Measurements from ENCODE around the gene TIMMDC1.
"Not testable (repeated sequence)": the region's sequence is repeated elsewhere in the genome, so short reads cannot be mapped to it uniquely, and the experiment has no call there.

The TIMMDC1 gene

GRCh38 chr3:119529883-119530282, 31.5 kb downstream of the TIMMDC1 start:
- no peaks in the 10 kb centered on the region for H3K4me1 Mint-ChIP-seq
- no peak for DNase-seq
- no peaks in the 10 kb centered on the region for H3K9me3 Mint-ChIP-seq
- no peak overlapping the region for H3K4me3 Mint-ChIP-seq
- peaks cover 58% of the 10 kb centered on the region for H3K36me3 Mint-ChIP-seq
- CTCF ChIA-PET, result no interaction called here
- no peak overlapping the region for H3K27ac Mint-ChIP-seq
- H3K27me3 Mint-ChIP-seq, result no peaks in the 10 kb centered on the region

GRCh38 chr3:119530456-119530855, 32.1 kb downstream of the TIMMDC1 start:
- CTCF ChIA-PET, result no interaction called here
- no peak overlapping the region for H3K27ac Mint-ChIP-seq
- no peaks in the 10 kb centered on the region for H3K4me1 Mint-ChIP-seq
- DNase-seq, result no peak
- H3K9me3 Mint-ChIP-seq, result no peaks in the 10 kb centered on the region
- H3K4me3 Mint-ChIP-seq, result no peak overlapping the region
- H3K27me3 Mint-ChIP-seq, result no peaks in the 10 kb centered on the region
- H3K36me3 Mint-ChIP-seq, result peaks cover 53% of the 10 kb centered on the region

GRCh38 chr3:119531151-119531550, 32.8 kb downstream of the TIMMDC1 start:
- peaks cover 49% of the 10 kb centered on the region for H3K36me3 Mint-ChIP-seq
- H3K4me1 Mint-ChIP-seq, result no peaks in the 10 kb centered on the region
- no peak overlapping the region for H3K27ac Mint-ChIP-seq
- H3K9me3 Mint-ChIP-seq, result no peaks in the 10 kb centered on the region
- no peak overlapping the region for H3K4me3 Mint-ChIP-seq
- DNase-seq, result no peak
- CTCF ChIA-PET, result no interaction called here
- no peaks in the 10 kb centered on the region for H3K27me3 Mint-ChIP-seq

DNA sequence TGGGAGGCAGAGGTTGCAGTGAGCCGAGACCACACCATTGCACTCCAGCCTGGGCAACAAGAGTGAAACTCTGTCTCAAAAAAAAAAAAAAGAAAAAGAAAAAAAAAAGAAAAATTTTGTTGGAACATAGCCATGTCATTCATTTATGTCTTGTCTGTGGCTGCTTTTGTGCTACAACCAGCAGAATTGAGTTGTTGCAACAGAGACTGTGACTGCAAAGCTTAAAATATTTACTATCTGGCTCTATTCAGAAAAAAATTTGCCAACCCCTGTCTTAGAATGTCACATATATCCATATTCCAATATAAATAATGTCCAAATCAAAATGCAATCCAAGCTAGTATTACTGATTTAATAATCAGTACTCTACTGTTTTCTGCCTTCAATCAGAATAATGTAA, 35.9 kb downstream of the TIMMDC1 start:
- H3K9me3 Mint-ChIP-seq, result no peaks in the 10 kb centered on the region
- H3K4me3 Mint-ChIP-seq, result no peak overlapping the region
- no peak for DNase-seq
- no peak overlapping the region for H3K27ac Mint-ChIP-seq
- CTCF ChIA-PET, result no interaction called here
- H3K4me1 Mint-ChIP-seq, result no peaks in the 10 kb centered on the region
- peaks cover 30% of the 10 kb centered on the region for H3K36me3 Mint-ChIP-seq
- H3K27me3 Mint-ChIP-seq, result no peaks in the 10 kb centered on the region

DNA sequence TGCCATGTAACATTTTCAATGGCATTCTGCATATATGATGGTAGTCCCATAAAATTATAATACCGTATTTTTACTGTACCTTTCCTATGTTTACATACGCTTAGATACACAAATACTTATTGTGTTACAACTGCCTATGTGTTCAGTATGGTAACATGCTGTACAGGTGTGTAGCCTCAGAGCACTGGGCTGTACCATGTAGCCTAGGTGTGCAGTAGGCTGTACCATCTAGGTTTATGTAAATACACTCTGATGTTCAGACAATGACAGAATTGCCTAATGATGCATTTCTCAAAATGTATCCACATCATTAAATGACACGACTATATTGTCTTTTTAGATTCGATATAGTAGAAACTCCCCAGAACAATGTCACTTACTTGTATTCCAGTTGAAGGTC, 38.4 kb downstream of the TIMMDC1 start:
- H3K27ac Mint-ChIP-seq, result no peak overlapping the region
- no peaks in the 10 kb centered on the region for H3K27me3 Mint-ChIP-seq
- CTCF ChIA-PET, result interaction anchor here (1.0 kb wide), 1 partner anchor 10 kb away, joined by 3 read pairs; no protein-coding TSS in a partner anchor
- no peaks in the 10 kb centered on the region for H3K4me1 Mint-ChIP-seq
- DNase-seq, result no peak
- H3K4me3 Mint-ChIP-seq, result no peak overlapping the region
- H3K36me3 Mint-ChIP-seq, result peaks cover 22% of the 10 kb centered on the region
- H3K9me3 Mint-ChIP-seq, result no peaks in the 10 kb centered on the region

GRCh38 chr3:119538772-119539171, 40.4 kb downstream of the TIMMDC1 start:
- DNase-seq, result no peak
- CTCF ChIA-PET, result no interaction called here
- Mint-ChIP-seq H3K36me3 (peaks cover 16% of the 10 kb centered on the region), H3K4me1 (no peaks in the 10 kb centered on the region), H3K4me3 (no peak overlapping the region), H3K27me3 (no peaks in the 10 kb centered on the region), H3K27ac (no peak overlapping the region), H3K9me3 (no peaks in the 10 kb centered on the region)

DNA sequence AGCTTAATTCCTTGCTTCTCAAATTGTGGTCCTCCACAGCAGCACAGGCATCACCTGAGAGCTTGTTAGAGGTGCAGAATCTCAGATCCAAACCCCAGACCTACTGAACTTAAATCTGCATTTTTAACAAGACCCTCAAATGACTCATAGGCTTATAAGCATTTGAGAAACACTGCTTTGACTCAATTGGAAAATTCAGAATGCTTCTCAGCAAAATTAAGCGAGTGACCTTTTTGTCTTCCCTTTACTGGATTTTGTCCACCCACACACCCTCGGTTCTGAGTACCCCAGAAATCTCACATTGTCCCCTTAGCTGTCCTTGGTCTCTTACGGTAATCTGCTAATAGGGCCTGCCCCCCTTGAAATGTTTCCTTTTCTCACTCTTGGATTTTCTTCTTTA, 43.2 kb downstream of the TIMMDC1 start:
- Mint-ChIP-seq H3K9me3 (no peaks in the 10 kb centered on the region), H3K36me3 (peaks cover 31% of the 10 kb centered on the region), H3K27ac (no peak overlapping the region), H3K4me3 (no peak overlapping the region), H3K27me3 (no peaks in the 10 kb centered on the region), H3K4me1 (no peaks in the 10 kb centered on the region)
- DNase-seq, result no peak
- CTCF ChIA-PET, result no interaction called here

- no peak overlapping the region for H3K4me3 Mint-ChIP-seq
- no peak for DNase-seq
- no peaks in the 10 kb centered on the region for H3K4me1 Mint-ChIP-seq
- CTCF ChIA-PET, result interaction anchor here (0.8 kb wide), 1 partner anchor 25 kb away, joined by 3 read pairs; no protein-coding TSS in a partner anchor
- H3K36me3 Mint-ChIP-seq, result peaks cover 31% of the 10 kb centered on the region
- no peak overlapping the region for H3K27ac Mint-ChIP-seq
- no peaks in the 10 kb centered on the region for H3K27me3 Mint-ChIP-seq
- H3K9me3 Mint-ChIP-seq, result no peaks in the 10 kb centered on the region
Observed at GRCh38 chr3:119542168-119542767, 43.9 kb downstream of the TIMMDC1 start.

- DNase-seq, result no peak
- no peaks in the 10 kb centered on the region for H3K27me3 Mint-ChIP-seq
- no peak overlapping the region for H3K4me3 Mint-ChIP-seq
- H3K27ac Mint-ChIP-seq, result no peak overlapping the region
- H3K9me3 Mint-ChIP-seq, result no peaks in the 10 kb centered on the region
- CTCF ChIA-PET, result interaction anchor here (0.8 kb wide), 1 partner anchor 25 kb away, joined by 3 read pairs; no protein-coding TSS in a partner anchor
- no peaks in the 10 kb centered on the region for H3K4me1 Mint-ChIP-seq
- H3K36me3 Mint-ChIP-seq, result peaks cover 28% of the 10 kb centered on the region
Observed at GRCh38 chr3:119543147-119543546, 44.8 kb downstream of the TIMMDC1 start.

- no peak overlapping the region for H3K4me3 Mint-ChIP-seq
- no peaks in the 10 kb centered on the region for H3K27me3 Mint-ChIP-seq
- CTCF ChIA-PET, result no interaction called here
- peaks cover 39% of the 10 kb centered on the region for H3K36me3 Mint-ChIP-seq
- H3K9me3 Mint-ChIP-seq, result no peaks in the 10 kb centered on the region
- no peak for DNase-seq
- no peak overlapping the region for H3K27ac Mint-ChIP-seq
- peaks cover 4% of the 10 kb centered on the region for H3K4me1 Mint-ChIP-seq
Observed at GRCh38 chr3:119547227-119547626, 48.9 kb downstream of the TIMMDC1 start.

DNA sequence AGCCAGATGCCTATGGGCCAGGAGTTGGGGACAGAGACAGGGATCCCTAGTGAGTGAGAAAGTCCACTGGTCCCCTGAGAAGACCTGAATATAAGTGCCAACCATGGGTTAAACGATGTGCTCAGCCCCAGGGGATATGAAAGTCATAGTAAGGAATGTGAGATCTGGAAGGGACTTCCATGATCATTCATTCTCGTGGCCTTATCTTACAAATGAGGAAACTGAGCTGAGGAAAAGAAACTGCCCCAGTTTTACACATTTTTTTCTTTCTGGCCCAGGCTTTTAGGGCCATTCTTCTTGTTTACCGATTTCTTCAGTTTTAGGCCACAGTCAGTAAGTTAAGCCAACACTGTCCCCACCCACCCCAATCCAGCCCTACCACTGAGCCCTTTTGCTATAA, 50.0 kb downstream of the TIMMDC1 start:
- Mint-ChIP-seq H3K4me1 (peaks cover 7% of the 10 kb centered on the region), H3K9me3 (no peaks in the 10 kb centered on the region), H3K27ac (no peak overlapping the region), H3K27me3 (no peaks in the 10 kb centered on the region), H3K36me3 (peaks cover 35% of the 10 kb centered on the region), H3K4me3 (no peak overlapping the region)
- no peak for DNase-seq
- CTCF ChIA-PET, result no interaction called here

DNA sequence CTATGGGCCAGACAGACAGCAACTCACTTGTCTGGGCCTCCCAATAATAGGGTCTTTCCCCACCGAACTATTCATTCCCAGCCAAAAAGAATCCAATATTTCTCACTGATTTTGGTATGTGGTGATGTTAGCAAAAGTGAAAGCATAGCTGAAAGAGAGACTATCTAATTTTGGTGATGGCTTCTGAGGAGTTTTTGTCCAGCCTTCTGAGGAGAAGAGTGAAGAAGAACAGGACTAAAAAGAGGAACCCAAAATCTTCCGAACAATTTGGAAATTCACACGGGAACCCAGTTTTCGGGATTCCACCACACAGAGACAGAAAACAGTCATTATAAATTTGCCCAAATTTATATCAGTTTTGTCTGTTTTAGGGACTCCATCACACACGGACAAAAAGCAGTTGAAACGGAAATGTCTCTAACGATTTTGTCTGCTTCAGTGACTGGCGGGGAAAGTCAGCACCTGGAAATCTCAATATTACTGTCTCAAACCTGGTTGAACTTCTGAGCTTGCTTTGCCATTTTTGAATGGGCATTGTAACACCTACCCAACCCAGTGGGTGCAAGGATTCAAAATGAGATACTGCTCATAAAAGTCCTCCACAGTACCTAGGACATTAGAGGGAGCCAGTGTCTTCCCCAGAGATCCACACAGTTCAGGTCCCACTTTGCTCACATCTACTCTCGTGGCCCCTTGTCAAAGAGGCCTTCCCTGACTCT, 52.0 kb downstream of the TIMMDC1 start:
- CTCF ChIA-PET, result no interaction called here
- H3K9me3 Mint-ChIP-seq, result no peaks in the 10 kb centered on the region
- peaks cover 25% of the 10 kb centered on the region for H3K4me1 Mint-ChIP-seq
- peaks cover 43% of the 10 kb centered on the region for H3K36me3 Mint-ChIP-seq
- no peak overlapping the region for H3K27ac Mint-ChIP-seq
- no peaks in the 10 kb centered on the region for H3K27me3 Mint-ChIP-seq
- no peak for DNase-seq
- H3K4me3 Mint-ChIP-seq, result no peak overlapping the region

GRCh38 chr3:119551598-119551997, 53.3 kb downstream of the TIMMDC1 start:
- CTCF ChIA-PET, result no interaction called here
- Mint-ChIP-seq H3K4me3 (no peak overlapping the region), H3K27ac (no peak overlapping the region), H3K9me3 (no peaks in the 10 kb centered on the region), H3K27me3 (no peaks in the 10 kb centered on the region), H3K36me3 (peaks cover 47% of the 10 kb centered on the region), H3K4me1 (peaks cover 37% of the 10 kb centered on the region)
- no peak for DNase-seq

DNA sequence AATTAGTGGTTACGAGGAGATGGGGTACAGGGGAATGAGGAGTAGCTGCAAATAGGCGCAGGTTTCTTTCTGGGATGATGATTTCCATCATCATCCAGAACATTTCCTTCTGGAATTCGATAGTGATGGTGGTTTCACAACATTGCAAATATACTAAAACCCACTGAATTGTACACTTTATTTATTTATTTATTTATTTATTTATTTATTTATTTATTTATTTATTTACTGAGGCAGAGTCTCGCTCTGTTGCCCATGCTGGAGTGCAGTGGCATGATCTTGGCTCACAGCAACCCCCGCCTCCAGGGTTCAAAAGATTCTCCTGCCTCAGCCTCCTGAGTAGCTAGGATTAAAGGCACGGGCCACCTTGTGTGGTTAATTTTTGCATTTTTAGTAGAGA, 54.6 kb downstream of the TIMMDC1 start:
- CTCF ChIA-PET, result interaction anchor here (0.7 kb wide), 1 partner anchor 98 kb away, joined by 3 read pairs; no protein-coding TSS in a partner anchor
- Mint-ChIP-seq H3K36me3 (peaks cover 58% of the 10 kb centered on the region), H3K4me1 (peaks cover 50% of the 10 kb centered on the region)
- not testable (repeated sequence) for H3K9me3 Mint-ChIP-seq, H3K27ac Mint-ChIP-seq, DNase-seq, H3K4me3 Mint-ChIP-seq, H3K27me3 Mint-ChIP-seq

- CTCF ChIA-PET, result no interaction called here
- Mint-ChIP-seq H3K4me1 (peaks cover 59% of the 10 kb centered on the region), H3K4me3 (no peak overlapping the region), H3K36me3 (peaks cover 58% of the 10 kb centered on the region), H3K9me3 (no peaks in the 10 kb centered on the region), H3K27ac (no peak overlapping the region), H3K27me3 (no peaks in the 10 kb centered on the region)
- DNase-seq, result no peak
Observed at GRCh38 chr3:119553823-119554415, 55.6 kb downstream of the TIMMDC1 start.
